ENCODE data around the gene ARPP19.
"Not testable (repeated sequence)": the region's sequence is repeated elsewhere in the genome, so short reads cannot be mapped to it uniquely, and the experiment has no call there.

ARPP19 gene

GRCh38 chr15:52551762-52552161 lies 17.1 kb downstream of the ARPP19 start:
- H3K4me2 ChIP-seq (ENCODE audit: low read length): no peak overlapping the region
- no peak overlapping the region for H3K4me3 ChIP-seq (ENCODE audit: low read depth, low read length)
- H3K4me1 ChIP-seq: no peaks in the 10 kb centered on the region
- no peak for TF ChIP-seq CTCF (IDR thresholded peaks at IDR 0.05)
- H2AFZ ChIP-seq: no peak overlapping the region
- no peaks in the 10 kb centered on the region for H3K9me3 ChIP-seq (ENCODE audit: control insufficient read depth, low read length)
- no peak overlapping the region for H3K27ac ChIP-seq
- H3K27me3 ChIP-seq (ENCODE audit: control insufficient read depth, insufficient read depth, low read length): no peaks in the 10 kb centered on the region
- H3K9ac ChIP-seq: no peak overlapping the region
- peaks cover 5% of the 10 kb centered on the region for H3K79me2 ChIP-seq
- no peaks in the 10 kb centered on the region for H3K36me3 ChIP-seq (ENCODE audit: control insufficient read depth, insufficient read depth, low read length)

- H3K27me3 ChIP-seq (ENCODE audit: control insufficient read depth, insufficient read depth, low read length); H3K79me2 ChIP-seq; H3K4me3 ChIP-seq (ENCODE audit: low read depth, low read length); H3K4me1 ChIP-seq; H3K9me3 ChIP-seq (ENCODE audit: control insufficient read depth, low read length); H3K4me2 ChIP-seq (ENCODE audit: low read length); H3K9ac ChIP-seq; H3K36me3 ChIP-seq (ENCODE audit: control insufficient read depth, insufficient read depth, low read length); H3K27ac ChIP-seq; H2AFZ ChIP-seq: not testable (repeated sequence)
These were observed 17.6 kb downstream of the ARPP19 start for GRCh38 chr15:52551186-52551585.

- H3K4me2 ChIP-seq (ENCODE audit: low read length): no peak overlapping the region
- H3K4me1 ChIP-seq: no peaks in the 10 kb centered on the region
- H3K27ac ChIP-seq: no peak overlapping the region
- H2AFZ ChIP-seq: no peak overlapping the region
- no peaks in the 10 kb centered on the region for H3K9me3 ChIP-seq (ENCODE audit: control insufficient read depth, low read length)
- no peak overlapping the region for H3K4me3 ChIP-seq (ENCODE audit: low read depth, low read length)
- H3K27me3 ChIP-seq (ENCODE audit: control insufficient read depth, insufficient read depth, low read length): no peaks in the 10 kb centered on the region
- no peak for TF ChIP-seq CTCF (IDR thresholded peaks at IDR 0.05)
- no peaks in the 10 kb centered on the region for H3K79me2 ChIP-seq
- H3K36me3 ChIP-seq (ENCODE audit: control insufficient read depth, insufficient read depth, low read length): no peaks in the 10 kb centered on the region
- H3K9ac ChIP-seq: no peak overlapping the region
These were observed 22.6 kb downstream of the ARPP19 start for GRCh38 chr15:52546031-52546751.

GRCh38 chr15:52540374-52541012 lies 28.3 kb downstream of the ARPP19 start:
- H3K9ac ChIP-seq: no peak overlapping the region
- H3K4me3 ChIP-seq (ENCODE audit: low read depth, low read length): no peak overlapping the region
- no peak overlapping the region for H3K27ac ChIP-seq
- H3K4me1 ChIP-seq: no peaks in the 10 kb centered on the region
- no peak for TF ChIP-seq CTCF (IDR thresholded peaks at IDR 0.05)
- no peaks in the 10 kb centered on the region for H3K36me3 ChIP-seq (ENCODE audit: control insufficient read depth, insufficient read depth, low read length)
- H3K79me2 ChIP-seq: no peaks in the 10 kb centered on the region
- no peak overlapping the region for H3K4me2 ChIP-seq (ENCODE audit: low read length)
- H3K27me3 ChIP-seq (ENCODE audit: control insufficient read depth, insufficient read depth, low read length): no peaks in the 10 kb centered on the region
- H3K9me3 ChIP-seq (ENCODE audit: control insufficient read depth, low read length): no peaks in the 10 kb centered on the region
- no peak overlapping the region for H2AFZ ChIP-seq

GRCh38 chr15:52537459-52537858 lies 31.4 kb downstream of the ARPP19 start:
- Histone ChIP-seq H3K9ac (no peak overlapping the region), H3K9me3 (ENCODE audit: control insufficient read depth, low read length) (no peaks in the 10 kb centered on the region), H3K4me1 (no peaks in the 10 kb centered on the region), H3K79me2 (no peaks in the 10 kb centered on the region), H3K4me3 (ENCODE audit: low read depth, low read length) (no peak overlapping the region), H3K4me2 (ENCODE audit: low read length) (no peak overlapping the region), H2AFZ (no peak overlapping the region), H3K27ac (no peak overlapping the region), H3K36me3 (ENCODE audit: control insufficient read depth, insufficient read depth, low read length) (no peaks in the 10 kb centered on the region), H3K27me3 (ENCODE audit: control insufficient read depth, insufficient read depth, low read length) (no peaks in the 10 kb centered on the region)
- TF ChIP-seq CTCF (IDR thresholded peaks at IDR 0.05): no peak

Data from parathyroid adenoma (tissue), 2 donors.